Measurements from ENCODE around the gene CDKN1C. TPM values are rescaled to one million over a fixed set of nuclear protein-coding genes. Genes with fewer than 3 reads are reported as not detected.

Gene CDKN1C
- total and polyA plus RNA-seq, 2 of the 8 experiments (the other 6 are each of a cell fraction or from before 2014, with no cell fraction given), result 12.8 to 14.1 TPM

GRCh38 chr11:2891326-2892214, 6.0 kb upstream of the CDKN1C start (continued):
- TF ChIP-seq RAD21 (IDR thresholded peaks at IDR 0.05 in 1 of 2, conservative IDR thresholded peaks at IDR 0.05 in 1 of 2; ENCODE audit: low read depth in 2 of 2, low read length in 2 of 2), result peak in 1 of 2 experiments; percentile 24; a peak in 2 of 4 replicates
- TF ChIP-seq SIRT6 (IDR thresholded peaks at IDR 0.05; ENCODE audit: low read length), result no peak
- peak in 2 of 3 experiments; percentile 40 to 51; a peak in 2 of 4 replicates for TF ChIP-seq CTCF (IDR thresholded peaks at IDR 0.05; ENCODE audit: control extremely low read depth in 1 of 3, insufficient read depth in 1 of 3, low read depth in 1 of 3, low read length in 3 of 3)
- TF ChIP-seq ATF2 (IDR thresholded peaks at IDR 0.05; ENCODE audit: low read length), result no peak
- no peak for TF ChIP-seq NRF1 (IDR thresholded peaks at IDR 0.05; ENCODE audit: low read depth, low read length)
- TF ChIP-seq SIX5 (IDR thresholded peaks at IDR 0.05; ENCODE audit: low read depth, low read length), result no peak
- no peak for TF ChIP-seq YY1 (IDR thresholded peaks at IDR 0.05; ENCODE audit: low read depth, low read length)
- no peak for TF ChIP-seq SP1 (IDR thresholded peaks at IDR 0.05; ENCODE audit: low read depth, low read length)
- no peak for TF ChIP-seq NANOG (IDR thresholded peaks at IDR 0.05; ENCODE audit: insufficient read depth, low read depth, low read length, poor library complexity, severe bottlenecking)
- no peak for TF ChIP-seq TBP (IDR thresholded peaks at IDR 0.05; ENCODE audit: low read depth, low read length)

Measured in H1 (cell line).